CD4-positive, alpha-beta T cell treated with Interleukin-15 for 4 hours (primary cell): ENCODE measurements around the gene MYLK.
"Not testable (repeated sequence)": the region's sequence is repeated elsewhere in the genome, so short reads cannot be mapped to it uniquely, and the experiment has no call there.

Source experiments
- DNase-seq: peaks from one replicate; pipeline ENCODE4 v3.0.0-alpha.2; 2020; ENCODE audit warnings: low spot score

The MYLK gene

GRCh38 chr3:123723070-123723469 lies 161.1 kb downstream of the MYLK start:
- no peak for DNase-seq

GRCh38 chr3:123722456-123722855 lies 161.7 kb downstream of the MYLK start:
- no peak for DNase-seq

DNA sequence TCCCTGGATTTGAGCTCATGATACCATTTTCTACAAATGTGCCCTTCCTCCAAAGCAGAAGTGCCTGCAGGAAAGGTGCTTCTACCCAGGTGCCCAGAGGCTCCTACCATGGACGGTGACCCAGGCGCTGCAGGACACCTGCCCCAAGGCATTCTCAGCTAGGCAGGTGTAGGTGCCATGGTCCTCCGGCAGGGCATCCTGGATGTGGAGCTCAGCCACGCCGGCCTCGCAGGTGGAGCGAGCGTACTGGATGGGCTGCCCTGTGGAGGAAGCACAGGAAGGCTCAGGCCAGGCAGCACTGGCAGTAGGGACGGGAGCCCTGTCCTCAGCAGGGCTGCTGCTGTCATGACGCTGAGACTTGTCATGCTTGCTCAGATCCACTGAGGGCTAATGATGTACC lies 162.1 kb downstream of the MYLK start:
- DNase-seq = no peak

GRCh38 chr3:123721095-123721689 lies 162.9 kb downstream of the MYLK start:
- not testable (repeated sequence) for DNase-seq

DNA sequence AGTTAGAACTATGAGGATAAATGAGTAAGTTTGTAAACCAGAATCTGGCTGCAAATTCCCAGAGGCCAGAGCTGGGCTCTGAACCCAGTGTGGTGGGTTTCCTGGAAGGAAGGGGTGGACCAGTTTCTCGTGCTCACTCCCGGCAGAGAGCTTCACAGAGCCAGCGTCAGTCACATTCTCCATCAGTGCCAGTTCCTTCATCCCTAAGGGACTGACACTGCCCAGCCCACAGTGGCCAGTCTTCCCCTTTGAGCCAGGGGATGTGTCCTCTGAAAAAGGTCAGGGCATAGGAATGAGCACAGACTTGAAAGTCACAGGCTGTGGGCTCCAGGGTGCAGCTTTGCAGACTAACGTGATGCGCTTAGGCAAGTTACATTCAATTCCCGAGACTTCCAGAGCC lies 163.5 kb downstream of the MYLK start:
- DNase-seq = no peak

- DNase-seq = no peak
Observed at GRCh38 chr3:123719862-123720453, 164.2 kb downstream of the MYLK start.

GRCh38 chr3:123719061-123719756 lies 164.9 kb downstream of the MYLK start:
- DNase-seq = peak; percentile 26

DNA sequence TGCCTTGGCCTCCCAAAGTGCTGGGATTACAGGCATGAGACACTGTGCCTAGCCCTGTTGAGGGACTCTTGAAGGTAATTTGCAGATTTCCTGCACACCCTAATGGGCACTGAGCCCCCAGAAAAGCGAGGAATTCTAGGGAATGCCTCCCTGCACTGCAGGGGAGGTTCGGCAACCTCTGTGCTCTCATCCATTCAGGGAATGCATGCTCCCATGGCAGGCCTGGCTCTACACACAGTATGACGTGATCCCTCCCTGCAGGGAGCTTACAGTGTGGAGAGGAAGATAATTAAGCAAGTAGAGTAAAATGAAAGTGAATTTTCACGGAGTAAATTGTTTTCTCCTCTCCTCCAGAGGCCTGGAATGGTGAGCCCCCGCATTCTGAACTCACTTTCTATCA lies 166.0 kb downstream of the MYLK start:
- no peak for DNase-seq

DNA sequence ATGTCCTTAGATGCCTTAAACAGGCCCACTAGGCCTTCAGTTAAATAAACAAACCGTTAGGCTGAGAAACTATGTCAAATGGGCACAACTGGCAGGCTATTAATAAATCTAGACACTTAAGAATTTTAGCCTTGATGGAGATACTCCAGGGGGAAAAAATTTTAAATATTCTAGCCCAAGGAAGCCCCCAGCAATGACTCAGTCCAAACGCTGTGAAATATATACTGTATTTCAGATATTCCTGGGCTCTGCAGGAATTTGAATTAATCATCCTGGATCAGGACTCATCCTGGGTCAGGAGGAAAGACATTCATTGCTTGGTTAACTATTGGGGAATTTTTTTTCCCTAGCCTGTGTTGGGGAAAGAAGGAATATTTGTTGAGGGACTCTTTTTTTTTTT lies 166.7 kb downstream of the MYLK start:
- DNase-seq = not testable (repeated sequence)

DNA sequence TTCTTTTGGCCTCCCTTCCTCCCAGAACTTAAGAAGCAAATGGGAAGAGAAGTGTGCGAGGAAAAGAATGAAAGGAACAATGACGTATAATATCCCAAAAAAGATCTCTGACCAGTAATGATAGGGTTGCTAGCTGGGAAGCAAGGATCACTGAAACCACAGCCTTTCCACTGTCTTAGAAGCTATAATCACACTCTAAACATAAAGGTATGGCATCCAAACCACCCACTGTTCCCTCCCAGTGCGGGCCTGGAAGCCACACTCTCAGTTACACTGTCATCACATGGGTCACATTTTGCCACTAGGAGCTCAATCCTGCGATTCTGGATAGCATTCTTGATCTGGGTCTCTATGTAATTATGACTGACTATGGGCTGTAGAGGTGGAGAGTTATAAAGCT lies 167.7 kb downstream of the MYLK start:
- DNase-seq = no peak

DNA sequence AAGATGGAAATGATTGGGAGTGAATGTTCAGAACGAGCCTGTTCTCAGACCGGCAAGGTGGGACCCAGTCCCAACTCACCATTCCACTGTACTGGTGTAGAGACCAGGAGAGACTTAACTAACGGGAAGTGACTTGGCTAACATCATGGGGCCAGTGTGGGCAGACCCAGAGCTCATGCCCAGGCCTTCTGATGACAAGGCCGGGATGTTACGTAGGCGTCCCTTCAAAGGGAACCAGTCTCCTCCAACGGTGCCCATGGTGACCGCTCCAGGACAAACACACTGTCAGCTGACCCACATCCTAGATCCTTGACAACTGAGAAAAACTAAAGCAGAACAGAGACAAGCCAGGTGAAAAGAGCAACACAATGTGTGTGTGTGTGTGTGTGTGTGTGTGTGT lies 170.9 kb downstream of the MYLK start:
- DNase-seq = no peak

GRCh38 chr3:123712077-123712860 lies 171.9 kb downstream of the MYLK start:
- no peak for DNase-seq

DNA sequence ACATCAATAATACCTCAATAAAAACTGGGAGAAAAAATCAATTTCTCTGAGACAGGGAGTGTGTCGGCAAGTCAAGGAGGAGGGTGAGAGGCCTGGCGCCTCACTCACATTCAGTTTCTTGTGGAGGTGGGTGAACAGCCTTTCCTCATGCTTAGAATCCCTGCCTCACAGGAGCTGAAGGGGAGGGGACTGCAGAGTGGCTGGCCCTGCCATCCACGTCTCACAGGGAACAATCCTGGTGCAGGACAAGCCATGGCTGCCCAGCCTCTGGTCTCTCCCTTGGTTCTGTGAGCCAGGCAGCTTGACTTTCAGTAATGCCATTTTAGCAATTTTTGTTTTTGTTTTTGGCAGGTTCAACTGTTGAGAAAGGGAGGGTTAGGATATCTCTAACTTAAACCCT lies 172.8 kb downstream of the MYLK start:
- no peak for DNase-seq

DNA sequence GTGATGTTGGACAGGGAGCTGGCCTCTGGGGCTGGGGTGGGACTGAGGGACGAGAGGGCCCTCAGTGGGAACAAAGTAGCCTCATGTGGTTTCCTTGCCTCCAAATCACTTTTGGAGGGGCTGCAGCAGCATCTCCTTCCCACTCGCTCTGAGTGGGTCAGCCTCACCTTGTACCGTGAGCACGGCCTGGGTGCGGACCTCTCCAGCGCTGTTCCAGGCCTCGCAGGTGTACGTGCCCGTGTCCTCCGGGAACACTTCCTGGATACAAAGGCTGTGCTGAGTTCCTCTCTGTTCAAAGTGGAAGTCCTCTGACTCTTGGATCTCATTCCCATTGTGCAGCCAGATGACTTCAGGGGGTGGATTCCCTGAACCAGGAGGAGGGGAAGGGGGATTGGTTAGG lies 175.6 kb downstream of the MYLK start:
- DNase-seq = no peak

DNA sequence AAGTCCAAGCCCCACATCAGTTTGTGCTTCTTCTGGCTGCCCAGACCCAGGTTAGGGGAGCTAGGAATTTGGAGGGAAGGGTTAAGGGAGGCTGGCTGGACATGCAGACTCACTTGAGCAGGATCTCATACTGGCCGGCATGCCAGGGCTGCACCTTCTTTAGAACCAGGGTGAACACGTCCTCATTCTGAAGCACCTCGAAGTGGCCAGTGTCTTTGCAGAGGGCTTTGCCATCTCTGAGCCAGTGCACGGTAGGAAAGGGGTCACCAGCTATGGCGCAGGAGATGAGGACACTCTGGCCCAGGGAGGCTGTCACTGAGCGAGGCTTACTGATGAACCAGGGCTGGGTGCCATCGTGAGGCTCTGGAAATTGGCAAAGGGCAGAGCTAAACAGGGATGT lies 176.5 kb downstream of the MYLK start:
- DNase-seq = not testable (repeated sequence)

DNA sequence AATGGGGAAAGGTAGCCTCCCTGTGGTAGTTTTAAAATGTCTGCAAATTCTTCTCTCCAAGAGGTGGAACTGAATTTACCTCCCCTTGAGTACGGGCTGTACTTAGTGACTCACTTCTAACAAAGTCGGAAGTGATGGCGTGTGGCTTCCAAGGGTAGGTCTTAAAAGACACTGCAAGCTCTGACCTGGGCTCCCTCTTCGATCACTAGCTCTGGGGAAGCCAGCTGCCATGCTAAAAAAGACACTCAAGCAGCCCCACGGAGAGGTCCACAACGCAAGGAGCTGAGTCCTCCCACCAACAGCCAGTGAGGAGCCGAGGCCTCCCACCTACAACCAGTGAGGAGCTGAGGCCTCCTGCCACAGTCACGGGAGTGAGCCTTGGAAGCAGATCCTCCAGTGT lies 177.3 kb downstream of the MYLK start:
- DNase-seq = no peak

GRCh38 chr3:123705488-123706285 lies 178.4 kb downstream of the MYLK start:
- DNase-seq = no peak

DNA sequence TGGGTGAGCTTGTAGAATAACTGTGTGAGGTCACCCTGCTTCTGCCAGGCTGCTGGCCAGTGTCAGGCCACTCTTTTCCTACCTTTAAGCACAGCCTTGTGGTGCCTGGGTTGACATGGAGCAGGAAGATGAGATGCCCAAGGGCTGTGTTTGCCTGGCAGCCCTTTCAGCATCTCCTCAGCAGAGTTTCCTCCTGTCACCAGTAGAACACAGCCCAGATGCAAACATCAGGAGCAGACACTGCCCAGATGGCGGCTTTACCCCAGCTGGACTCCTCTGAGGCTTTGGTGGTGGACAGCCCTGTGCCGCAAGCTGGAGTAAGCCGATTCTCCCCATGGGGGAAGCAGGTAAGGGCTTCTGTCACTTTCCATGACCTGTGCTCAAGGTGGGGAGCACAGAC lies 180.5 kb downstream of the MYLK start:
- not testable (repeated sequence) for DNase-seq

GRCh38 chr3:123702720-123703119 lies 181.4 kb downstream of the MYLK start:
- no peak for DNase-seq

DNA sequence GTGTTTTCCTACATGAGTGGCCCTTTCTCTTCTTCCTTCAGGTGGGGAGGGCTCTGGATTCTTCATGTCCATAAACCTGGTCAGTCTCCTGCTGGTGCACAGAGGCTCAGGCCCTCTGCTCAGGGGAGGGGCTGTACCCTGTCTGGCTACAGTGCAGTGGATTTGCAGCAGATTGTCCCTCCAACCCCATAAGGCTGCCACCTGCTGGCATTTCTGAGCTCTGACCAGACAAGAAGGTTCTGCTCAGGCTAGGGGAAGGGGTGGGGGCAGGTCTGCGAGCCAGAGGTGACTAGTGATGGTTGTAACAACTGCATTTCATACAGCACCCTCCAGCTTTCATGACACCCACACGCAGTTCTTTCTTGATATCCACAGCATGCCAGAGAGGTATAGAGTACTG lies 182.1 kb downstream of the MYLK start:
- DNase-seq = peak; percentile 7

DNA sequence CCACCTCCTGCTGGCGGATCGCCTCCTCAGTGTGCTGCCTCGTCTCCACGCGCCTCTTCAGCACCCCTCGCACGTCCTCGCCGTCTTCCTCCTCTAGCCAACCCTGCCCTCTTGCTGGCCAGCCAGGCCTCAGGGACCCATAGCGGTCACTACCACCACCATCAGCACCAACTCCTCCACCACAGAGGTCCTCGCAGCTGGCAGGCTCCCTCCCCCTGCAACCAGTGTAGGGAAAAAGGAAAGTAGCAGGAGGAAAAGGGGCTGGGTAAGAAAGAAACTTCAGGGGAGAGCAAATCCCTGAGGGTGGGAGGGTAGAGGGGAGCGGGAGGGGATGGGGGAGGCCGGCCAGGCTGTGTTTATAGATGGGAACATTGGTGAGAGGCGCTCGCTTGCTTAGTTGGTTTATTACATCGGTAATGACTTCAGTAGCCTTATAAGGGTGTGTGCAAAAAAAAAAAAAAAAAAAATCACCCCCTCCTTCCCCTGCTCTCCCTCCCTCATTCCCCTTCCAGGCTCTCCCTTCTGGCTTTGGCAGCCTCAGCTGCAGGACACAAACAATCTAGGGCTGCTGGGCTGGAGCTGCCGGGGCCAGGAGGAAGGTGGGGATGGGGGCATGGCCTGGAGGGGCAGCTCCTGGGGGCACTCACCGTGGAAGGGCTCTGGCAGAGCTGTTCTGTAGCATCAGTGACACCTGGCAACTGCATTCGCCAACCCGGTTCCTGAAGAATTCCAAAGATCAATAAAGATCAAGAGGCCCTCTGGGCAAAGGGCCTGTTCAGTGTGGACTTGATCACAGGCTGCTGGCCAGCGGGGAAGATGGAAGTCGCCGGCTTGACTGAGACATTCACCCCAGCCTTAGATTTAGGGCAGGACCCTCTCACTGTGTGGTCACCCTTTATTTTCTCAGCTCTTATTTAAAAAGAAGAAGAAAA lies 183.1 kb downstream of the MYLK start:
- DNase-seq = no peak
